Body of pancreas (tissue), 4 donors: ENCODE measurements around the gene PIGS. TPM values are rescaled to one million over a fixed set of nuclear protein-coding genes. Genes with fewer than 3 reads are reported as not detected.
"Not testable (repeated sequence)": the region's sequence is repeated elsewhere in the genome, so short reads cannot be mapped to it uniquely, and the experiment has no call there.

Experiments
- ATAC-seq: fragments of 150-250 bp; one replicate; pipeline ENCODE4 v1.9.1; 2016
- DNase-seq, 4 donors: peaks; one replicate each; pipeline ENCODE4 v3.0.0-alpha.2; 2019
- H3K27ac ChIP-seq, 4 donors: fragments of 200-600 bp; sonication (generic); 1 replicate in 3 of 4; 2 replicates in 1 of 4; pipeline versions ENCODE4 v1.5.1 to v1.6.1; 2016 to 2019; ENCODE audit warnings: mild to moderate bottlenecking in 1 of 4, mixed read lengths in 1 of 4, moderate library complexity in 1 of 4
- H3K27me3 ChIP-seq, 2 donors: fragments of 200-600 bp; sonication (generic); one replicate each; pipeline ENCODE4 v1.6.0; 2016; ENCODE audit warnings: mild to moderate bottlenecking in 1 of 2
- H3K36me3 ChIP-seq, 2 donors: fragments of 200-600 bp; sonication (generic); replicated peaks in 1 of 2; 2 replicates each; pipeline ENCODE4 v1.5.1; 2016; ENCODE audit warnings: low read depth in 2 of 2; ENCODE audit not compliant: insufficient read depth in 1 of 2
- H3K4me1 ChIP-seq: fragments of 200-600 bp; sonication (generic); one replicate; pipeline ENCODE4 v1.6.0; 2016
- H3K4me3 ChIP-seq, 2 donors: fragments of 200-600 bp; sonication (generic); 1 replicate in 1 of 2; 2 replicates in 1 of 2; pipeline ENCODE4 v1.5.1; 2016 to 2019
- H3K9me3 ChIP-seq, 3 donors: fragments of 200-600 bp; sonication (generic); 1 replicate in 2 of 3; 2 replicates in 1 of 3; pipeline ENCODE4 v1.5.1; 2016
- POLR2A ChIP-seq, 3 donors: fragments of 450-650 bp; IDR thresholded peaks; one replicate each; pipeline ENCODE4 v1.6.1; 2016; ENCODE audit warnings: antibody characterized with exemption in 3 of 3, mild to moderate bottlenecking in 2 of 3
- WGBS, 2 donors: methylation state at CpG; one replicate each; pipeline ENCODE4 v1.1.5; 2017; 5-methylcytosine and 5-hydroxymethylcytosine counted together
- intact Hi-C: fragments of 100-400 bp; cut with DNase I; formaldehyde crosslinking; loops from one replicate; pipeline ENCODE4 v1.15.1; 2023
- total RNA-seq, 2 donors: library from RNA; depleted of rRNA; stranded (reverse); fragments of >200 nt; gene quantifications; one replicate each; pipeline ENCODE4 v1.1.0, GENCODE V29; 2016
- TF ChIP-seq, protein P1 (sequence below), 7 experiments: fragments of 450-650 bp in 4 of 7; fragments of 200-600 bp in 3 of 7; sonication (generic) in 3 of 7; IDR thresholded peaks; one replicate each; pipeline ENCODE4 v1.5.1; 2016 to 2019; ENCODE audit warnings: antibody characterized with exemption in 7 of 7

PIGS gene
- total RNA-seq, 2 donors from 2014 or later = 11.7 to 12.2 TPM

DNA sequence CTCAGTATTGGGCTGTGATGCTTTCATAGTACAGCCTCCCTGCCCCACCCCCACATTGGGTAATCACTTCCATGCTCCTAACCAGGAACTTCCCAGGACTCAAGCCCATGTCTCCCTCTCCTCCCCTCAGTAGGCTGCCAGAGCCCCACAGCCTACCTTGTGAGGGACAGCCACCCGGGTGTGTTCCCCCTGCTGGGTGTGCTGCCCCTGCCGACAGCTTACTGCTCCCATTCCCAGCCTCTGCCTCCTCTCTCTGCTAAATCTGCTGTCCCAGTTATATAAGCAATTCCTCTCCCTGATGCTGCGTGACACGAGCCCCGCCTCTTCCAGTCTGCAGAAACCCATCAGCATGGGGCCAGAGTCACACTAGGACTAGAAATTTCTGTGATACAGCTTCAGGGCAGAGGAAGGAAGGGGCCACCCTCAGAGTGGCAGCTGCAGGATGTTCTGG, 42.6 kb upstream of the PIGS start, which contains the start of gene RSKR:
Gene RSKR (minus strand): TSS at position 255 of the 451 bp plus-strand sequence. CDS start 24 bp downstream, at position 231.
- Histone ChIP-seq H3K9me3 (no peaks in the 10 kb centered on the region), H3K27me3 (no peaks in the 10 kb centered on the region), H3K27ac (no peak within 1 kb of the TSS), H3K4me1 (no peaks in the 10 kb centered on the region), H3K36me3 (peaks cover 14 to 32% of the 10 kb centered on the region in 2 donors), H3K4me3 (no peak within 1 kb of the TSS)
- TF ChIP-seq, protein P1, sequence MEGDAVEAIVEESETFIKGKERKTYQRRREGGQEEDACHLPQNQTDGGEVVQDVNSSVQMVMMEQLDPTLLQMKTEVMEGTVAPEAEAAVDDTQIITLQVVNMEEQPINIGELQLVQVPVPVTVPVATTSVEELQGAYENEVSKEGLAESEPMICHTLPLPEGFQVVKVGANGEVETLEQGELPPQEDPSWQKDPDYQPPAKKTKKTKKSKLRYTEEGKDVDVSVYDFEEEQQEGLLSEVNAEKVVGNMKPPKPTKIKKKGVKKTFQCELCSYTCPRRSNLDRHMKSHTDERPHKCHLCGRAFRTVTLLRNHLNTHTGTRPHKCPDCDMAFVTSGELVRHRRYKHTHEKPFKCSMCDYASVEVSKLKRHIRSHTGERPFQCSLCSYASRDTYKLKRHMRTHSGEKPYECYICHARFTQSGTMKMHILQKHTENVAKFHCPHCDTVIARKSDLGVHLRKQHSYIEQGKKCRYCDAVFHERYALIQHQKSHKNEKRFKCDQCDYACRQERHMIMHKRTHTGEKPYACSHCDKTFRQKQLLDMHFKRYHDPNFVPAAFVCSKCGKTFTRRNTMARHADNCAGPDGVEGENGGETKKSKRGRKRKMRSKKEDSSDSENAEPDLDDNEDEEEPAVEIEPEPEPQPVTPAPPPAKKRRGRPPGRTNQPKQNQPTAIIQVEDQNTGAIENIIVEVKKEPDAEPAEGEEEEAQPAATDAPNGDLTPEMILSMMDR (IDR thresholded peaks at IDR 0.05) = no peak
- TF ChIP-seq POLR2A (IDR thresholded peaks at IDR 0.05) = no peak
- intact Hi-C loops = no loop called here
- WGBS, 2 donors = 77 to 88% methylated on average over 5 of the region's 5 CpGs
- ATAC-seq (no peak), DNase-seq (peak in 1 of 4 donors; percentile 9)

DNA sequence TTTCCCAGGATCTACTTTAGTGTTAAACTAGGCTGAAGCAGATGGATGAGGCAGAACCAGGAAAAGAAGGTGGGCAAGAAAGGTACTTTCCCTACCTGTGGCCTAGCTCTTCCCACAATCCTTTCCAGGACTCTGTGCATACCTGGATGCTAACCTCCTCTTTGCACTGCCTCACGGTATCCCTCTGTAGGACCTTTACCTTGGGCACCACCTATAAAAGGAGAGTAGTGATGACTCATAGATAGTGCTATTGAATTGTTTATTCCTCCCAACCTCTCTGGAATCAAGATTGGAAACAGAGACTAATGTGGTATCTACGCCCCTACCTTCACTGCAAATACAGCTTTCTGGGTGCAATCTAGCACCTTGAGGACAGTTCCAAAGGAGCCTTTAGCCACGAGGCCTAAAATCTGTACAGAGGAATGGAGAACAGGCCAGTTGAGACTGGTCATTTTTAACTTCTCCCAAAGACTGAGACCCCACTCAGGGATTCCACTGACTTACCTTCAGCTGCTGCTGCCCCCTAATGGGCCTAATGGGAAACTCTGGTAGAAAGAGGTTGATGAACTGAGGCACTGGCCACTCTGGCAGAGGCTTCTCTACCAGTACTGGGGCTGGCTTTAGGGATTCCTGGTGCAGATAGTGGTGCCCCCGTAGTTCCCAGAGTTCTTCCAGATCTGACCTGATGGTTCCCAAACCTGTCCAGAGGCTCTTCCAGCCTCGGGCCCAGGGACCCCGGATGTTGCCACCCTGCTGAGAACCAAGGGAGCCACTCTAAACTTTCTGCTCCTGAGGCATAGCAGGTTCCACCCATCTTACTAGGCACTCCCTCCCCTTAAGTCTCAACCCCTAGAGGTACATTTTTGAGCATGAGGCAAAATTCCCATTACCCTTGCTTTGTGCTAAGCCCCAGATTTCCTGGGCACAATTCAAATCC, 41.9 kb upstream of the PIGS start:
- TF ChIP-seq, protein P1 (IDR thresholded peaks at IDR 0.05) = peak; percentile 44 to 58 (median 47)
- TF ChIP-seq POLR2A (IDR thresholded peaks at IDR 0.05) = no peak
- ATAC-seq = peak; percentile 35
- H3K9me3 ChIP-seq = no peaks in the 10 kb centered on the region
- 68 to 73% methylated on average over 3 to 6 of the region's 6 CpGs for WGBS, 2 donors
- H3K27me3 ChIP-seq = no peaks in the 10 kb centered on the region
- DNase-seq = peak; percentile 31 to 57 (median 36)
- H3K27ac ChIP-seq = no peak overlapping the region
- H3K36me3 ChIP-seq = peaks cover 9 to 25% of the 10 kb centered on the region in 2 donors
- no peaks in the 10 kb centered on the region for H3K4me1 ChIP-seq
- no peak overlapping the region for H3K4me3 ChIP-seq
- intact Hi-C loops = no loop called here

DNA sequence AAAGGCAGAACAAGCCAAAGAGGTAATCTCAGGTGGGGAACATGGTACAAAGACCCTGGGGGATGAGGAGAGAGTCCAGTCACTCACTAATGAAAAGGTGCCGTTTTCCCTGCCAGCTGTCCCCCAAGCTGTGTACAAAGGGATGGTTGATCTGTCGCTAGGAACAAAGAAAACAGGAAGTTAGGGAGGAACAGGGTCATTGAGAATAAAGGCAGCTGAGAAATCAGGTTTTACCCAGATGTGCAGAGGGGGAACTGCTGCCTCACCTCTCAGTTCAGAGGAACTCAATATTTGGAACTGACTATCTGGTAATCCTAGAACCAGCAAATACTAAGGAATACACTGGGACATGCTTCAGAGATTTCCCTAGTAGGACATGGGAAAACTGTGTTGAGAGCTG, 41.2 kb upstream of the PIGS start:
- no peak overlapping the region for H3K27ac ChIP-seq
- intact Hi-C loops = no loop called here
- no peak for ATAC-seq
- WGBS, 2 donors = 50 to 54% methylated on average over 2 of the region's 2 CpGs
- no peaks in the 10 kb centered on the region for H3K9me3 ChIP-seq
- no peaks in the 10 kb centered on the region for H3K27me3 ChIP-seq
- TF ChIP-seq POLR2A (IDR thresholded peaks at IDR 0.05) = no peak
- TF ChIP-seq, protein P1 (IDR thresholded peaks at IDR 0.05) = no peak
- H3K4me3 ChIP-seq = no peak overlapping the region
- H3K36me3 ChIP-seq = peaks cover 9 to 22% of the 10 kb centered on the region in 2 donors
- no peaks in the 10 kb centered on the region for H3K4me1 ChIP-seq
- DNase-seq = no peak

DNA sequence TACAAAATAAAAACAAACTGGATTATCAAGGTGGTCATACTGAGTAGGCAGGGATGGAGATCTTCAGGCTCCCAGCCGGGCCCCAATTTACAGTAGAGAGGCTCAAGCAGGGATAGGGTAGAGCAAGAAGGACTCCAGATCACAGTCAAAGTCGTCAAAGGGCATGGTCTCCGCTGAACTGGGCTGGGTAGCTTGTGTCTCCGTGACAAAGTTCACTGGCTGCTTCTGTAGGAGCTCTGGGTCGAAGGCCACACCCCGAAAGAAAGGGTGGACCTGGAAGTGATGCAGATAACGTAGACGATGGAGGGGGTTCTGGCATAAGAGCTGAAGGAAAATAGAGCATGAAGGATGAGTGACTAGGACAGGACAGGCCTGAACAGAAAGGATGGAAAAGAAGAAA, 39.1 kb upstream of the PIGS start:
- 79 to 85% methylated on average over 8 of the region's 8 CpGs for WGBS, 2 donors
- Histone ChIP-seq H3K27ac (no peak overlapping the region), H3K4me1 (no peaks in the 10 kb centered on the region), H3K27me3 (no peaks in the 10 kb centered on the region), H3K36me3 (peaks cover 5 to 6% of the 10 kb centered on the region in 2 donors), H3K9me3 (no peaks in the 10 kb centered on the region), H3K4me3 (no peak overlapping the region)
- TF ChIP-seq, protein P1 (IDR thresholded peaks at IDR 0.05) = no peak
- ATAC-seq (no peak), DNase-seq (no peak)
- intact Hi-C loops = no loop called here

DNA sequence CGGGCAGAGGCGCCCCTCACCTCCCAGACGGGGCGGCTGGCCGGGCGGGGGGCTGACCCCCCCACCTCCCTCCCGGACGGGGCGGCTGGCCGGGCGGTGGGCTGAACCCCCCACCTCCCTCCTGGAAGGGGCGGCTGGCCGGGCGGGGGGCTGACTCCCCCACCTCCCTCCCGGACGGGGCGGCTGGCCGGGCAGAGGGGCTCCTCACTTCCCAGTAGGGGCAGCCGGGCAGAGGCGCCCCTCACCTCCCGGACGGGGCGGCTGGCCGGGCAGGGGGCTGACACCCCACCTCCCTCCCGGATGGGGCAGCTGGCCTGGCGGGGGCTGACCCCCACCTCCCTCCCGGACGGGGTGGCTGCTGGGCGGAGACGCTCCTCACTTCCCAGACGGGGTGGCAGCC, 32.7 kb upstream of the PIGS start:
- H3K4me1 ChIP-seq = peaks cover 11% of the 10 kb centered on the region
- 93 to 97% methylated on average over 4 to 5 of the region's 31 CpGs for WGBS, 2 donors
- H3K36me3 ChIP-seq, H3K27ac ChIP-seq, H3K27me3 ChIP-seq, H3K9me3 ChIP-seq, intact Hi-C loops, H3K4me3 ChIP-seq, ATAC-seq, DNase-seq: not testable (repeated sequence)
